Activated naive CD8-positive, alpha-beta T cell treated with anti-CD3 and anti-CD28 coated beads, Interleukin-2, amount 50 U/mL, for 24 hours (primary cell): ENCODE data around the gene ZNF521.

Source experiments
- ATAC-seq: fragments of 150-1000 bp; cut with Tn5 transposase; one replicate; pipeline ENCODE4 v1.10.0; 2021
- DNase-seq: peaks from one replicate; pipeline ENCODE4 v3.0.0; 2021
- H3K27ac Mint-ChIP-seq: one replicate; pipeline ENCODE4 v1.8.0; 2021; ENCODE audit warnings: mild to moderate bottlenecking, mixed read lengths
- H3K27me3 Mint-ChIP-seq: one replicate; pipeline ENCODE4 v1.8.0; 2021; ENCODE audit warnings: mixed read lengths
- H3K36me3 Mint-ChIP-seq: one replicate; pipeline ENCODE4 v1.8.0; 2021; ENCODE audit warnings: low read depth, mixed read lengths
- H3K4me1 Mint-ChIP-seq: one replicate; pipeline ENCODE4 v1.8.0; 2021; ENCODE audit warnings: mixed read lengths
- H3K4me3 Mint-ChIP-seq: one replicate; pipeline ENCODE4 v1.8.0; 2021; ENCODE audit warnings: mild to moderate bottlenecking, moderate library complexity, mixed read lengths
- H3K9me3 Mint-ChIP-seq: one replicate; pipeline ENCODE4 v1.8.0; 2021; ENCODE audit warnings: mixed read lengths

ZNF521 gene

GRCh38 chr18:25225151-25225550 lies 126.8 kb downstream of the ZNF521 start:
- H3K36me3 Mint-ChIP-seq = no peaks in the 10 kb centered on the region
- no peak for DNase-seq
- no peak for ATAC-seq
- no peaks in the 10 kb centered on the region for H3K9me3 Mint-ChIP-seq
- no peaks in the 10 kb centered on the region for H3K4me1 Mint-ChIP-seq
- H3K4me3 Mint-ChIP-seq = no peak overlapping the region
- no peaks in the 10 kb centered on the region for H3K27me3 Mint-ChIP-seq
- no peak overlapping the region for H3K27ac Mint-ChIP-seq

DNA sequence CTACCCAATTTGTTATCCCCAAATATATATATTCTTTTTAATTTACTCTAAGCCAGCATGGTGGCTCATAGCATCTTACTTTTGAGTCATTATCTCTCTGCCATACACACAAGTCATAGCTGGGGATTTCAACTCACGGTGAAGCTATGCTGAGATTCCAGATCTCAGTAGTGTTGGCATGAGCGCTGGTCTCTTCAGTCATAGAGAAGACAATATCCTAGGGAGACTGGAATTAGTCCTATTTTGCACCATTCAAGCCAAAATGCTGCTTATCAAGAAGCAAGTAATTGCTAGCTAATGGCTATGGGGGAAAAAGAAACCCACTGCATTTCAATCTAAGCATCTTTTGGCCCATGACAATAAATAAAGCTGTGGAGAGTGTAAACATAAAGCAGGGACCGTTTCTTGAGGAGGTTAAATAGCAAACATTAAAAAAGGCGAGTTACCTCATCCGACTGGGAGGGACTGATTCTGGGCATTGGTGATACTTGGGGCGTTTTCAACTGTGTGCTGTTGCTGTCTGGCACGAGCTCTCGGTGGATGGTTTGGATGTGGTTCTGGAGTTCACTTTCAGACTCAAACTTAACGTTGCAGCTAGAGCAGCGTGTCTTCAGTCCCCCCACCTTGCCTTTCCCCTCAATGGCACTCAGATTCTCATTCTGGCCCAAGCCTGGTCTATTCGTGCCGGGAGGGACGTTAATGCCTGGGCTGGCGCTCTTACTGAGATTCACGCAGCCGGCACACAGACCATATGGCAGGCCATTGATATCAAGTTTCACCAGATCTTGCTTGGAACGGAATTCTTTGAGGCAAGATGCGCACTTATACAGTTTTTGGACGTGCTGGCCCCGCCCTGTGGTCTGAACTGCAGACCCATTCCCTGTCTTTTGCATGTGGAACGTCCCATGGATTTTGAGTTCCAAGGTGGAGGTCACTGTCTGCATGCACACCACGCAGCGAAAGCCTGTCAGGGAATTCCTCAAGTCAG lies 127.8 kb downstream of the ZNF521 start:
- ATAC-seq = no peak
- no peak overlapping the region for H3K4me3 Mint-ChIP-seq
- no peaks in the 10 kb centered on the region for H3K9me3 Mint-ChIP-seq
- no peak overlapping the region for H3K27ac Mint-ChIP-seq
- H3K27me3 Mint-ChIP-seq = no peaks in the 10 kb centered on the region
- no peaks in the 10 kb centered on the region for H3K36me3 Mint-ChIP-seq
- DNase-seq = no peak
- no peaks in the 10 kb centered on the region for H3K4me1 Mint-ChIP-seq

- Mint-ChIP-seq H3K9me3 (no peaks in the 10 kb centered on the region), H3K27ac (no peak overlapping the region), H3K4me1 (no peaks in the 10 kb centered on the region), H3K4me3 (no peak overlapping the region), H3K27me3 (no peaks in the 10 kb centered on the region), H3K36me3 (no peaks in the 10 kb centered on the region)
- DNase-seq = no peak
- no peak for ATAC-seq
Measured at GRCh38 chr18:25223211-25223610, 128.8 kb downstream of the ZNF521 start.

DNA sequence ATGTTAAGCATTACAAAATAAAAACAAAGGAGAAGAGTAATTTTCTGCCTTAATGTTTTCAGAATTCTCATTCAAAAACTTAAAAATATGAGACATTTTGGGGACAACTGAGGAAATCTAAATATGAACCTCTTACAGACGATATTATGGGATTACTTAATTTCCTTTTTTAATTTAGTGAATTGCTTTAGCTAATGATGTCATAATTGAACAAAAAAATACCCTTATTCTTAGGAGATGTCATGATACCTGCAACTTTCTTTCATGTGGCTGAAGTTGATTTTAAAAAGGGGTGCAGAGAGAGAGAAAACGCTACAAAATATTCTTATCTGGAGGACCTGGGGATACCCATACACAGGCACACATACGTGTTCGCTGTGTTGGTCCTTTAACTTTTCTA lies 129.3 kb downstream of the ZNF521 start:
- Mint-ChIP-seq H3K4me1 (no peaks in the 10 kb centered on the region), H3K9me3 (no peaks in the 10 kb centered on the region), H3K27me3 (no peaks in the 10 kb centered on the region), H3K27ac (no peak overlapping the region), H3K36me3 (no peaks in the 10 kb centered on the region), H3K4me3 (no peak overlapping the region)
- ATAC-seq (no peak), DNase-seq (no peak)

DNA sequence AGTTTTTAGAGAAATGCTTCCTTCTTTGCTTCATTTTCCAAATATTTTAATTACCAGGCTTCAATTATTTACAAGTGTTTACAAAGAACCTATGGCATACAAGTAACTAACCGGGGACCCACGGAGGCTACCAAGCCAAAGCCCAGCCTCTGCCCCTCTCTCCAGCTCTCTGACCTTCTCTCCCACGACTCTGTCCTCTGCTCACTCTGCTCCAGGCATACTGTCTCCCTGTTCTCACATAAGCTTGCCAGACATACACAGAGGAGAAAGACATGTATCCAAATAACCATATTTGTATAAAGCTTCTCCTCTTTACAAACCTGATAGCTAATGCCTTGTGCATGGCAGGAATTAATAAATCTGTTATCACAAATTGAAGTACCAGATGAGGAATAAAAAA lies 141.3 kb downstream of the ZNF521 start:
- no peaks in the 10 kb centered on the region for H3K9me3 Mint-ChIP-seq
- H3K4me1 Mint-ChIP-seq = no peaks in the 10 kb centered on the region
- no peak overlapping the region for H3K4me3 Mint-ChIP-seq
- peaks cover 3% of the 10 kb centered on the region for H3K27me3 Mint-ChIP-seq
- DNase-seq (no peak), ATAC-seq (no peak)
- no peaks in the 10 kb centered on the region for H3K36me3 Mint-ChIP-seq
- H3K27ac Mint-ChIP-seq = no peak overlapping the region

GRCh38 chr18:25192065-25192464 lies 159.9 kb downstream of the ZNF521 start:
- H3K36me3 Mint-ChIP-seq = no peaks in the 10 kb centered on the region
- H3K27me3 Mint-ChIP-seq = no peaks in the 10 kb centered on the region
- no peak overlapping the region for H3K4me3 Mint-ChIP-seq
- DNase-seq = no peak
- H3K9me3 Mint-ChIP-seq = no peaks in the 10 kb centered on the region
- ATAC-seq = no peak
- no peaks in the 10 kb centered on the region for H3K4me1 Mint-ChIP-seq
- no peak overlapping the region for H3K27ac Mint-ChIP-seq

DNA sequence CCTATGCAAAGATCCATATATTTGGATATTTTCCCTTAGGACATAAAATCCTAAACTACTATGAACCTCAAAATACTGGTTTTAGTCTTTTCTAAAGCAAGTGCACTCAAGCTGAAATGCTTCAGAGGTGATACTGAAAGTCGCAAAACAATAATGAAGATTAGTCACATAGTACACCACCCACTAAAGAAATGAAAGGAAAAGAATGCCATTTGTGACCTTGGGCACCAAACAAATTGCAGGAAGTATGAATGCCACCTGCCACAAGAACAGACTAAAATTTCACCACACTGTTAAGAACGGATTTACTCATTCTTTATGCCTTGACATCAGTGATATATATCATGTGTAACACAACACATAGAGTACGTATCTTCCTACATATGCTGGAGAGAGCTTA lies 161.5 kb downstream of the ZNF521 start:
- Mint-ChIP-seq H3K4me1 (no peaks in the 10 kb centered on the region), H3K9me3 (no peaks in the 10 kb centered on the region), H3K27ac (no peak overlapping the region), H3K36me3 (no peaks in the 10 kb centered on the region), H3K27me3 (no peaks in the 10 kb centered on the region), H3K4me3 (no peak overlapping the region)
- no peak for ATAC-seq
- DNase-seq = no peak

- Mint-ChIP-seq H3K36me3 (no peaks in the 10 kb centered on the region), H3K9me3 (no peaks in the 10 kb centered on the region), H3K4me1 (no peaks in the 10 kb centered on the region), H3K27ac (no peak overlapping the region), H3K27me3 (no peaks in the 10 kb centered on the region), H3K4me3 (no peak overlapping the region)
- no peak for ATAC-seq
- no peak for DNase-seq
Measured at GRCh38 chr18:25189391-25190185, 162.4 kb downstream of the ZNF521 start.

DNA sequence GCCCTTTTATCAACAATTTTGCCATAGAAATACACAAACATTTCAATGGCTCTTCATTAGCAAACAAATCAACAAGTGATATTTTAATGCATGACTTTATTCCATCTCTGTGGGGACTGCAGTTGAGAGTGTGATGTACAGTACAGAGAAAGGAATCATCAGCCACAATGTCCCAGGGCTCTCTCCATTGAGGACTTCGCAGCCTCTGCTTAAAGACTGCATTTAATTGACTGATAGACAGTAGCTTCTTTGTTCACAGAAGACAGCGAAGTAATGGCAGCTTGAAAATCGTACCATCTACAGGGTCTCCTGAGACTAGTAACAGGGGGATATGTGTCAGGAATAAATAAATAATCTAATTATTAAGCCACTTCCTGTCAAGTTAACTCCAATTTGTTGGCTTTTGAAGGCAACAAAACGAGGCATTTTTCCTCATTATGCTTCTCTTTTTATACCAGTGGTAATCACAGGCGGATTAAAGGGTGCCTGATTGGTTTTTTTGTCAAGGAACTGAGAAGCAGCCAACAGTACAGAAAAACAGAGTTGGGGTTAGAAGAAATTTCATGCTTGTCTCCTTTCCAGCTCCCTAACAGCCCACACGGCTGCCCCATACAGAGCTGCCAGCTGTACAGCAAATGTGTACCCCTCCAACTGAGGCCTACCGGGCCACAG lies 164.3 kb downstream of the ZNF521 start:
- DNase-seq = no peak
- H3K36me3 Mint-ChIP-seq = no peaks in the 10 kb centered on the region
- H3K4me3 Mint-ChIP-seq = no peak overlapping the region
- no peaks in the 10 kb centered on the region for H3K4me1 Mint-ChIP-seq
- ATAC-seq = no peak
- no peaks in the 10 kb centered on the region for H3K27me3 Mint-ChIP-seq
- H3K9me3 Mint-ChIP-seq = no peaks in the 10 kb centered on the region
- H3K27ac Mint-ChIP-seq = no peak overlapping the region

GRCh38 chr18:25186871-25187270 lies 165.1 kb downstream of the ZNF521 start:
- no peak for ATAC-seq
- no peak overlapping the region for H3K27ac Mint-ChIP-seq
- DNase-seq = no peak
- no peaks in the 10 kb centered on the region for H3K9me3 Mint-ChIP-seq
- no peak overlapping the region for H3K4me3 Mint-ChIP-seq
- H3K4me1 Mint-ChIP-seq = no peaks in the 10 kb centered on the region
- H3K36me3 Mint-ChIP-seq = no peaks in the 10 kb centered on the region
- H3K27me3 Mint-ChIP-seq = no peaks in the 10 kb centered on the region

DNA sequence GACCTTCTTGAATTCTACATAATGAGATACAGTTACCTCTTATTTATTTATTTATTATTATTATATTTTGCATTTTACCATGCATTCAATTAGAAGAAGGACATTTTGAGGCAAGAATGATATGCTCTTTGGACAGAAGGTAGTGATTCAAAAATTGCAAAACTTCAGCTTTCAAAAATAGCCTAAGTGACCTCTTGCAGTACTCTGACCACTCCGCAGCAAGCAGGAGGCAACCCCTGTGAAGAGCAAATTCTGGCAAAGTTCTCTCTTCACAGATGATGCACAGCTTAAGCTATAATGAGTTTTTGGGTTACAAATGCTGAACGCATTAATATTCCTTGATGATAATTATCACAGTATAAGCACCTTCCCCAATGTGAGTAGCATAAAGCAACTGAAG lies 170.0 kb downstream of the ZNF521 start:
- H3K9me3 Mint-ChIP-seq = no peaks in the 10 kb centered on the region
- ATAC-seq (no peak), DNase-seq (no peak)
- no peak overlapping the region for H3K4me3 Mint-ChIP-seq
- H3K27me3 Mint-ChIP-seq = peaks cover 2% of the 10 kb centered on the region
- H3K4me1 Mint-ChIP-seq = no peaks in the 10 kb centered on the region
- no peak overlapping the region for H3K27ac Mint-ChIP-seq
- H3K36me3 Mint-ChIP-seq = no peaks in the 10 kb centered on the region

GRCh38 chr18:25181581-25181980 lies 170.4 kb downstream of the ZNF521 start:
- no peaks in the 10 kb centered on the region for H3K36me3 Mint-ChIP-seq
- no peaks in the 10 kb centered on the region for H3K9me3 Mint-ChIP-seq
- peaks cover 2% of the 10 kb centered on the region for H3K27me3 Mint-ChIP-seq
- ATAC-seq = no peak
- no peaks in the 10 kb centered on the region for H3K4me1 Mint-ChIP-seq
- H3K27ac Mint-ChIP-seq = no peak overlapping the region
- no peak for DNase-seq
- no peak overlapping the region for H3K4me3 Mint-ChIP-seq

GRCh38 chr18:25180973-25181548 lies 170.9 kb downstream of the ZNF521 start:
- DNase-seq (no peak), ATAC-seq (no peak)
- Mint-ChIP-seq H3K9me3 (no peaks in the 10 kb centered on the region), H3K36me3 (no peaks in the 10 kb centered on the region), H3K4me1 (no peaks in the 10 kb centered on the region), H3K4me3 (no peak overlapping the region), H3K27me3 (peaks cover 2% of the 10 kb centered on the region), H3K27ac (no peak overlapping the region)

DNA sequence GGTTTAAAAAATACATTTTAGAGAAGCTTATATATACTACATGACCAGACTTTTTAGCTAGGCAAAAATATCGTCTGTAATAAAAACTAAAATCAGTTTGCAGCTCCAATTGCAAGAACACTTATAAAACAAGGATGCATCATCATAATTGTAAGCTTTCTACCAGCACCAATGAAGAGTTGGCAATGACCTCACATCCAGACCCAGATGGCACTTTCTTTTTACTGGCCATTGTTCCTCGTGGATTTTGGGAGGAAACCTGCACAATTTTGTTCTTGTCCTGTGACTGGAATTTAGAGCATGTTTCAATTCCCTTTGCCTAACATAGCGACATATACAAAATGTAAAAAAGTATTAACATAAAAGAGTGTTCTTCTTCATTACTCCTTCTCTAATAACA lies 174.3 kb downstream of the ZNF521 start:
- Mint-ChIP-seq H3K9me3 (no peaks in the 10 kb centered on the region), H3K27ac (no peak overlapping the region)

More for the DNA sequence above, 174.3 kb downstream of the ZNF521 start:
- Mint-ChIP-seq H3K4me1 (no peaks in the 10 kb centered on the region), H3K4me3 (no peak overlapping the region), H3K27me3 (peaks cover 2% of the 10 kb centered on the region), H3K36me3 (no peaks in the 10 kb centered on the region)
- no peak for DNase-seq
- ATAC-seq = no peak
